NB4 (cell line): ENCODE results near the gene HCFC2.

Source experiments
- DNase-seq: peaks from one replicate; pipeline ENCODE4 v3.0.0; 2010; ENCODE audit warnings: low read depth
- H3K4me3 ChIP-seq: one replicate; pipeline ENCODE4 v1.5.1; 2011; ENCODE audit warnings: mild to moderate bottlenecking, low read depth, low read length, moderate library complexity
- CTCF ChIP-seq: IDR thresholded peaks from one replicate; pipeline ENCODE4 v1.5.1; 2012; ENCODE audit warnings: low read depth, low read length
- MAX ChIP-seq: IDR thresholded peaks from 2 replicates; pipeline ENCODE4 v1.6.1; 2011; ENCODE audit warnings: low read depth, low read length
- MYC ChIP-seq: IDR thresholded peaks from 2 replicates; pipeline ENCODE4 v1.6.1; 2011; ENCODE audit warnings: low read depth, low read length
- POLR2A ChIP-seq: IDR thresholded peaks from 2 replicates; pipeline ENCODE4 v1.6.1; 2011; ENCODE audit warnings: mild to moderate bottlenecking; ENCODE audit not compliant: insufficient read length; ENCODE audit errors: extremely low read depth

HCFC2 gene

GRCh38 chr12:104060791-104061190 is 3.5 kb upstream of the HCFC2 start:
- no peak overlapping the region for H3K4me3 ChIP-seq
- no peak for DNase-seq
- TF ChIP-seq CTCF (no peak), MAX (no peak), MYC (no peak), POLR2A (no peak)

GRCh38 chr12:104063712-104064030 is 660 bp upstream of the HCFC2 start:
- peak overlapping the region; percentile 87 for H3K4me3 ChIP-seq
- DNase-seq: no peak
- TF ChIP-seq MYC (no peak), POLR2A (no peak), MAX (no peak), CTCF (no peak)

- H3K4me3 ChIP-seq: peak overlapping the region; percentile 87
- TF ChIP-seq POLR2A (no peak), MAX (no peak), MYC (no peak), CTCF (no peak)
- peak; percentile 47 for DNase-seq
Measured at GRCh38 chr12:104064842-104065427, 604 bp downstream of the HCFC2 start.

GRCh38 chr12:104072099-104072498 is 7.8 kb downstream of the HCFC2 start:
- no peak overlapping the region for H3K4me3 ChIP-seq
- TF ChIP-seq MAX (no peak), POLR2A (no peak), CTCF (no peak), MYC (no peak)
- no peak for DNase-seq

GRCh38 chr12:104073699-104074098 is 9.4 kb downstream of the HCFC2 start:
- no peak for DNase-seq
- no peak overlapping the region for H3K4me3 ChIP-seq
- TF ChIP-seq MAX (no peak), MYC (no peak)

GRCh38 chr12:104079024-104079423 is 14.7 kb downstream of the HCFC2 start:
- TF ChIP-seq CTCF (no peak), MYC (no peak), MAX (no peak), POLR2A (no peak)
- no peak overlapping the region for H3K4me3 ChIP-seq
- DNase-seq: no peak
